Activated T-cell treated with anti-CD3 and anti-CD28 coated beads, Interleukin-2, amount 50 U/mL, for 24 hours (primary cell): Measurements from ENCODE around the gene CRKL.
A peak's percentile ranks its signal among the peaks of the same experiment; 100 is the strongest.

Experiments used
- DNase-seq: peaks from one replicate; pipeline ENCODE4 v3.0.0-alpha.2; 2020
- H3K27ac Mint-ChIP-seq: 2 replicates; pipeline ENCODE4 v1.8.0; 2020; ENCODE audit warnings: mild to moderate bottlenecking, mixed read lengths
- H3K27me3 Mint-ChIP-seq: 2 replicates; pipeline ENCODE4 v1.8.0; 2020; ENCODE audit warnings: mixed read lengths
- H3K36me3 Mint-ChIP-seq: 2 replicates; pipeline ENCODE4 v1.8.0; 2020; ENCODE audit warnings: low read depth, mixed read lengths
- H3K4me1 Mint-ChIP-seq: 2 replicates; pipeline ENCODE4 v1.8.0; 2020; ENCODE audit warnings: low read depth, mixed read lengths
- H3K4me3 Mint-ChIP-seq: 2 replicates; pipeline ENCODE4 v1.8.0; 2020; ENCODE audit warnings: mild to moderate bottlenecking, moderate library complexity, mixed read lengths
- H3K9me3 Mint-ChIP-seq: 2 replicates; pipeline ENCODE4 v1.8.0; 2020; ENCODE audit warnings: mixed read lengths

CRKL gene

DNA sequence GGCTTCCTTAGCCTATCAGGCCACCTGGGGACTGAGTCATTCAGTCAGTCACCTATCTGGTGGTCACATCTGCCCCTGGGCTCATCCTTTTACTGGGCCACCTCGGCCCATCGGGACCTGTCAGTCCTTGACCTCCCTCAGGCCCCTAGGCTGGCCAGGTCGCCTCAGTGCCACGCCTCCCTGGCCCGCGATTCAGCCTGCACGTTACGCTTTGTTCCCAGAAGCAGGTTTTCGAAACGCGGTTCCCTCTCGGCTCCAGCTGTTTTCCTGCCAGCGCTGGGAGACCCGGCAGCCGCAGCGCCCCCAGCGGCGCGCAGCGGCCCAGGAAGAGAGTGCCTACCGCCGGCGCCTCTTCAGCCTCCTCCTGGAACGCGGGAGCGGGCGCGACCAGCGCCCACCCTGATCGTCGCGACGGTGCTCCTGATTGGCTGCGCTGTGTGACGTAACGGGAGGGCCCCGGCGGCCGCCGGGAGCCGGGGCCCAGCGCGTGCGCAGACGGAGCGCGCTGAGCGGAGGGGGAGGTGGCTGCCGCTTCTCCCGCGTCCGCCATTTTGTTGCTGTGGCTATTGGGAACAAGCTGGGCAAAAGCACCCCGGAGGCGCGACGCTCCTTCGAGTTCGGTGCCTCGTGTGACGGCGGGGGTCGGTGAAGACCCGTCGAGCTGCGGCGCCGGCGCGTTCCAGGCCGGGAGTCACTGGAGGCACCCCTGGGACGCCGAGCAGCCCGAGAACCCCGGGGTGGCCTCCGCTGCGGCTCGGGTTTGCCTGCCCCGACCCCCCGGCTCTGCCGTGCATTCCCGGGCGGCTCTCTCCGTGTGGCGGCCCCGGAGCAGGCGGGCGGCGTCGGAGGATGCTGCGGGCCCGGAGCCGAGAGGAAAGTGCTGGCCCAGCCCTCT lies at the start of gene CRKL:
Gene CRKL (plus strand): TSS at position 492 of the 895 bp plus-strand sequence. CDS start 528 bp downstream, outside the sequence.
- H3K4me3 Mint-ChIP-seq: peak within 1 kb of the TSS; percentile 99

GRCh38 chr22:20868025-20868962 lies 48.9 kb upstream of the CRKL start:
- Mint-ChIP-seq H3K27me3 (no peaks in the 10 kb centered on the region), H3K4me1 (peaks cover 27% of the 10 kb centered on the region), H3K9me3 (no peaks in the 10 kb centered on the region), H3K4me3 (no peak overlapping the region), H3K27ac (no peak overlapping the region), H3K36me3 (peaks cover 59% of the 10 kb centered on the region)
- DNase-seq: no peak

More for the DNA sequence above, at the start of gene CRKL:
- H3K27me3 Mint-ChIP-seq: no peaks in the 10 kb centered on the region
- peaks cover 29% of the 10 kb centered on the region for H3K4me1 Mint-ChIP-seq
- H3K36me3 Mint-ChIP-seq: peaks cover 37% of the 10 kb centered on the region
- no peaks in the 10 kb centered on the region for H3K9me3 Mint-ChIP-seq
- peak; percentile 96 for DNase-seq
- peak within 1 kb of the TSS; percentile 96 for H3K27ac Mint-ChIP-seq

- Mint-ChIP-seq H3K27ac (no peak overlapping the region), H3K36me3 (peaks cover 53% of the 10 kb centered on the region), H3K4me3 (no peak overlapping the region), H3K27me3 (no peaks in the 10 kb centered on the region), H3K9me3 (no peaks in the 10 kb centered on the region), H3K4me1 (peaks cover 22% of the 10 kb centered on the region)
- no peak for DNase-seq
Observed at GRCh38 chr22:20869234-20869633, 48.0 kb upstream of the CRKL start.

GRCh38 chr22:20873214-20873613 lies 44.0 kb upstream of the CRKL start:
- Mint-ChIP-seq H3K4me1 (peaks cover 1% of the 10 kb centered on the region), H3K27me3 (no peaks in the 10 kb centered on the region), H3K36me3 (peaks cover 64% of the 10 kb centered on the region), H3K9me3 (no peaks in the 10 kb centered on the region), H3K27ac (no peak overlapping the region), H3K4me3 (no peak overlapping the region)
- no peak for DNase-seq

- Mint-ChIP-seq H3K4me1 (peaks cover 1% of the 10 kb centered on the region), H3K27me3 (no peaks in the 10 kb centered on the region), H3K27ac (peak overlapping the region; percentile 37), H3K36me3 (peaks cover 54% of the 10 kb centered on the region), H3K9me3 (no peaks in the 10 kb centered on the region), H3K4me3 (no peak overlapping the region)
- DNase-seq: no peak
Observed at GRCh38 chr22:20875296-20875695, 41.9 kb upstream of the CRKL start.

DNA sequence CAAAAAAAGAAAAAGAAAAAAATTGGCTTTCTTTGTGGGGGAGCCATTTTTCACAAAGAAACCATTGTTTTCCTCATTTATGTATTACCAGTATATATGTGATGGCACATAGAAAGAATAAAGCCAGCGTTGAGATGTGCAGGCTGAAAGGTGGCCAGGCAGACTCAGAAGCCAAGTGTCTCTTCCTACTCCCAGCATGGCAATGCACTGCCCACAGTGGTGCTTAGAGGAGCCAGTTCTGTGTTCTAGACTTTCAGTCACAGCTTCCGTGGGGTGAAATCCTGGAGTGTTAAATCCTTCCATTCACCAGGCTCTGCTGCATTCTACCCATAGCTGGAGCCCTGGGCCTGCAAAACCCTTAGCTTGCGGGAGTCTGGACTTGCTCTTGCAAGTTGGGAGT lies 39.5 kb upstream of the CRKL start:
- no peaks in the 10 kb centered on the region for H3K9me3 Mint-ChIP-seq
- H3K4me3 Mint-ChIP-seq: no peak overlapping the region
- no peak for DNase-seq
- no peaks in the 10 kb centered on the region for H3K27me3 Mint-ChIP-seq
- no peak overlapping the region for H3K27ac Mint-ChIP-seq
- peaks cover 1% of the 10 kb centered on the region for H3K4me1 Mint-ChIP-seq
- peaks cover 60% of the 10 kb centered on the region for H3K36me3 Mint-ChIP-seq

- Mint-ChIP-seq H3K36me3 (peaks cover 68% of the 10 kb centered on the region), H3K4me3 (no peak overlapping the region), H3K9me3 (no peaks in the 10 kb centered on the region), H3K27ac (no peak overlapping the region), H3K4me1 (peaks cover 1% of the 10 kb centered on the region), H3K27me3 (no peaks in the 10 kb centered on the region)
- no peak for DNase-seq
Observed at GRCh38 chr22:20881231-20881630, 36.0 kb upstream of the CRKL start.

- Mint-ChIP-seq H3K4me1 (no peaks in the 10 kb centered on the region), H3K27me3 (no peaks in the 10 kb centered on the region), H3K36me3 (peaks cover 61% of the 10 kb centered on the region), H3K27ac (no peak overlapping the region), H3K4me3 (no peak overlapping the region), H3K9me3 (no peaks in the 10 kb centered on the region)
- no peak for DNase-seq
Observed at GRCh38 chr22:20881869-20882815, 35.1 kb upstream of the CRKL start.

GRCh38 chr22:20882855-20883254 lies 34.4 kb upstream of the CRKL start:
- no peak overlapping the region for H3K4me3 Mint-ChIP-seq
- no peak for DNase-seq
- no peaks in the 10 kb centered on the region for H3K4me1 Mint-ChIP-seq
- no peaks in the 10 kb centered on the region for H3K27me3 Mint-ChIP-seq
- H3K27ac Mint-ChIP-seq: no peak overlapping the region
- peaks cover 63% of the 10 kb centered on the region for H3K36me3 Mint-ChIP-seq
- no peaks in the 10 kb centered on the region for H3K9me3 Mint-ChIP-seq

DNA sequence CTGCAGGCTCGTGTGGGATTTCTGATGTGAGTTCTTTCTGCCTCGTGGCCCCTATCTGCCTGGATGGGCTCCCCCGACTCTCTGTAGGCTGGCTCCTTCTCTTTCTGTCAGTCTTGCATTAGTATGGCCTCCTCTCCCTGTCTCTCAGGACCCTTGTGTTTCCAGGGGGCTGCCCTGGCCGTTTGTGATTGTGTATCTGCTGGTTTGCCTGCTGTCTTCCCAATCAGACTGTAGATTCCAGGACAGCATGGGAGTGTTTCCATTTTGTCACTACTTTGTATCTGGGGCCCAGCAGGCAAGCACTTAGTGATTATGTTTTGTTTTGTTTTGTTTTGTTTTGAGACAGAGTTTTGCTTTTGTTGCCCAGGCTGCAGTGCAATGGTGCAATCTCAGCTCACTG lies 32.8 kb upstream of the CRKL start:
- Mint-ChIP-seq H3K9me3 (no peaks in the 10 kb centered on the region), H3K27me3 (no peaks in the 10 kb centered on the region), H3K4me3 (no peak overlapping the region), H3K27ac (peak overlapping the region; percentile 18), H3K36me3 (peaks cover 72% of the 10 kb centered on the region), H3K4me1 (no peaks in the 10 kb centered on the region)
- no peak for DNase-seq

DNA sequence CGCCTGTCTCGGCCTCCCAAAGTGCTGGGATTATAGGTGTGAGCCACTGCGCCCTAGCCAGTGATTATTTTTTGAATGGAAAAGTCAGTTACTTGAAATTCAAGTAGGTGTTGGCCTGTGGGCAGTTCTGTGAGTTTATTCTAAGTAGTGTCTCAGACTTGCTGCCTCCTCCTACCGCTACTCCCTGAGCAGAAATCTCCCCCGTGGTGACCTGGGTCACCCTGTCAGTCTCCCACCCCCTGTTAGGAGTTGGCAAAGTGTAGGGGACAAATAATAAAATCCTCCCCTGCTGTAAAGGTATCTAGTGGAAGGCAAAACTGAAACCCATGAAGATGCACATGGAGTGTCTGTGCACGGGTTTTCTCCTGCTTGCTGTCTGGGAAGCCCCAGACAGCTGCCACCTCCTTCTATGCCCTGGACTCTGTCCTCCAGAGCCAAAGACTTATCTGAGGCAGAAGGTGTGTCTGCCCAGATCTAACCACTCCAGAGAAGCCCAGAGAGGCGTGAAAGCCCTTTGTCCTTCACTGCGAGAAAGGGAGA lies 32.1 kb upstream of the CRKL start:
- no peaks in the 10 kb centered on the region for H3K9me3 Mint-ChIP-seq
- H3K27me3 Mint-ChIP-seq: no peaks in the 10 kb centered on the region
- H3K4me1 Mint-ChIP-seq: no peaks in the 10 kb centered on the region
- peaks cover 78% of the 10 kb centered on the region for H3K36me3 Mint-ChIP-seq
- H3K27ac Mint-ChIP-seq: peak overlapping the region; percentile 44
- no peak for DNase-seq
- no peak overlapping the region for H3K4me3 Mint-ChIP-seq

GRCh38 chr22:20885557-20886323 lies 31.5 kb upstream of the CRKL start:
- Mint-ChIP-seq H3K4me1 (no peaks in the 10 kb centered on the region), H3K9me3 (no peaks in the 10 kb centered on the region), H3K27me3 (no peaks in the 10 kb centered on the region), H3K4me3 (no peak overlapping the region), H3K36me3 (peaks cover 75% of the 10 kb centered on the region), H3K27ac (peak overlapping the region; percentile 44)
- peak; percentile 55 for DNase-seq

DNA sequence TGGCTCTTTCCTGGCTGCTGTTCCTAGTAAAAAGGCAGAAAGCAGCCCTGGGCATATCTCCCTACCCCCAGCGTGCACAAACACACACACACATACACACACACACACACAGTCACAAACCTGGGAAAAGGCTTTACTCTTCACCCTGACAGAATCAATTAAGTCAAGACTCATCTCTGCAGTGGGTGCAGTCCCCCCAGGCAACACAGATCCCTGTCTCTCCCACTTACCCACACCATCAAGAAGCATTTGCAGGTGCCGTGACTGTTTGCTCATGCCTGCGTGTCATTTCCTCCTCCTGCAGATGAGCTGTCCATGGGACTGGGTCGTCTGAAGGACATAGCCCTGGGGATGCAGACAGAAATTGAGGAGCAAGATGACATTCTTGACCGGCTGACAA lies 29.8 kb upstream of the CRKL start:
- Mint-ChIP-seq H3K4me1 (no peaks in the 10 kb centered on the region), H3K27me3 (no peaks in the 10 kb centered on the region), H3K27ac (peak overlapping the region; percentile 3), H3K9me3 (no peaks in the 10 kb centered on the region), H3K4me3 (no peak overlapping the region), H3K36me3 (peaks cover 63% of the 10 kb centered on the region)
- DNase-seq: no peak
